Measurements from ENCODE around the gene BTG2.

Gene BTG2

DNA sequence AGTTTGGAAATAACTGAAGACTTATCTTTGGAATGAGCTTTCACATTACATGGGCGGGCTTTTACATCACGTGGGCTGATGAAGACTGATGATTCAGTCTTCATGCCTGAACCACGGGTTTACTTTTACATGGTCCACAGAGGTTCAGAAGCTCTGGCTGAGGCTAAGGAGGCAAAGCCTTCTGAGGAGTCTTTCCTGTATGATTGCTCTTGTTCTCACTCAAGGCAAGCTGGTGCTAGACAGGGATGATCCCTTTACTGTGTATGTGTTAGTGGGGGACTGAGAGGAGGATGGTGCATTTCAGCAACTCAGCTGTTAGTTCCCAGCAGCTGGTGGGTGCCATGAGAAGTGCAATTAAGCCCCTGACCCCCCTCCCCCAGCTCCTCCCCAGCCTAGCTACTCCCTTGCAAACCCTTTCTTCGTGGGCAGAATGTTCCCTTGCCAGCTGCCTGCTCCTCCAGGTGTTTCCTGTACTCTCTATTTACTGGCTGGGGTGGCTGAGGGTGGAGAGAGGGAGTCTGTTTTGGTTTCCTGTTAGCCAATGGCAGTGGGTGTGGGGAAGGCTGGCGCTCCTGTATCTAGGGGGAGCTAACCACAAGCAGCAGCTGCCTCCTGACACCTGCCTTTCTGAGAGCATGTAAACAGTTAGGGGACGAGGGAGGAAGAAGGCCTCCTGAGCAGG is 15.4 kb downstream of the BTG2 start:
- peak; percentile 99 to 100 for DNase-seq

DNA sequence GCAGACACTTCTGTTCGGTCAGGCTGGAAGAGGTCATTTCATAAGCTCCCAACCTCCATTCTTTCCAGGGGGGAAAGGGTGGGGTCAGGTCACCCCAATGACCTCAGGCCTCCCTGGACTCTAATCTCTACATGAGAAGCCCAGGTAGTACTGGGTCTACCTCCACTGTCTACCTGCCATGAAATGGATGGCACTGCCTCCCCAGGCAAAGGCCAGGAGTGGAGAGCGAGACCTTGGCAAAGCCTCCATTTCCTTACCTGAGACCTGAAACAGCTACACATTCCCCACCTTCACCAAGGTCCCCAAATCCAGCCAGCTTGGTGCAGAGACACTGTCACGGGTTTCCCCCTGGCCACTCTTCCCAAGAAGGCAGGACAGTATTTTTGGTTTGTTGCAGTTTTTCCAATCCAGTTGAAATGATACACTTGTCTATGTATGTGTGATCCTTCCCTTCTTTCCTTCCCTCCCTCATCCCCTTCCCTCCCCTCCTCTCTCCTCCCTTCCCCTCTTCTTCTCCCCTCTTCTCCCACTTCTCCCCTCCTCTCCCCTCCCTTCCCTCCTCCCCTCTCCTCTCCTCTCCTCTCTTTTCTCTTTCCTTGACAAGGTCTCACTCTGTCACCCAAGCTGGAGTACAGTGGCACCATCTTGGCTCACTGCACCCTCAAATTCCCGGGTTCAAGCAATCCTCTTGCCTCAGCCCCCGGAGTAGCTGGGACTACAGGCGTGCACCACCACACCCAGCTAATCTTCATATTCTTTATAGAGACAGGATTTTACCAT is 16.1 kb downstream of the BTG2 start:
- DNase-seq, result no peak

DNA sequence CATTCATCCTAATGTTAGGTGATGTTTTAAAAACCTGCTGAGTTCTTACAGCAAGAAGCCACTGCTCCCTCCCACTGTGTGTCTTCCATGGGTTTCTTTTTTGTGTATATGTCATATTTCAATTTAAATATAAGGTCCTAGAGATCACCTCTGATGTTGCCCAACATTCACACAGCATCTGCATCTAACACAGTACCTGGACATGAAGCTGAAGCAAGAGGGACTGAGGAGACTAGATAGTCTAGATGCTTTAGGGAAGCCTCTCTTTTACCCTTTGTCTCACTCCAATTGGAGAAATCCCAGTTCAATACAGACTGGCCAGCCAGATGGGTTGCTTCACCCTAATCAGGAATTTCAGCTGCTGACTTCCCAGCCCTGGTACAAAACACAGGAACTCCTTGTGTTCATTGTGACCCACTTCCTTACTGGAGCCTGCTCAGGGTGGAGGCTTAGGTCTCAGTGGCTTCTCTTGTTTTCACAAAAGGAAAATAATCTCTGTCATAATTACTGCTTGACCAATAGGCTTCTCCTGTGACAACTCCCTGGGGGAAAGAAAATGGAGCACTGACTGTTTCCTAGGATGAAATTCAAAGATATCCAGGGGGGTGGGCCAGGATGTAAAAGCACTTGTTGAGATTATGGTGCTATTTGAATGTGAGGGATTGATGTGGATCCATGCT is 17.3 kb downstream of the BTG2 start:
- DNase-seq, result peak in 1 of 2 experiments; percentile 45

- DNase-seq, result no peak
Observed at GRCh38 chr1:203323587-203323986, 18.3 kb downstream of the BTG2 start.

DNA sequence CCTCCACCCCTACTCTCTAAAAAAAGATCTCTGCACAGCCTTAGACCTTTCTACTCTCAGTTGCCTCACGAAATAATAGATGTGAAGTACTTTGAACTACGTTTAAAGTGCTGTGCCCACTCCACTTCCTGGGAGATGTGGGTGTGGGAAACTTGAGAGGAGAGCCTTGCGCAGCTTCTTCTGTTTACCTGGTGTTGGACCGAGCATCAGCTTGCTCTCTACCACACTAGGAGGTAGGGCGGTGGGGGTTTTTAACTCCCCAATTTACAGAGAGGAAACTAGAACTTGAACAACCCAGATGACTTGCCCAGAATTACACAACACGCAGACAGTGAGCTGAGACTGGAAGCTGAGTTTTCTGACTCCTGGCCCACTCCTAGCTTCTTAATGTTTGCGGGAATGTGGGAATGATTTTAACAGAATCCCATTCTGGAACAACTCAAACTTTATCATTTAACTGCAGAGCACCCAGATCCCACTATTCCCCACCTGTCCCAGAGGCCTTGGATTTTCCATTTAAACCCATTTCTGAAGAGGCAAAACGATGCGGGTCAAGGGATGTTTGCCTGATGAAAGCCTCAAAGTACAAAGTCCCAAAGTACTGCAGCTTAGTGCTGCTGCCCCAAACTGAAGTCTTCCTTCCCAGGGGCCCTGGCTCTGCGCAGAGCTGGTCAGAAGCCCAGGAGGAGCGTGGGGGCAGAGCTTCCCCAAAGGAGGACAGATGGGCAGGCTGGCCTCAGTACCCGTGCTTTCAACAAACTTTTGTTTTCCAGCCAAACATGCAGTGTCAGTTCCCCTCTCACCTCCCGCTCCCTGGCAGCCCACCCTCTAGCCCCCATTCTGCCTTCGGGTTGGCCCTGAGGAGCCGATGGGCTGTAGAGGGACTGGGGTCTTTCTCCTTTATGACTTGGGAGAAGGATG is 19.0 kb downstream of the BTG2 start:
- DNase-seq, result peak in 1 of 2 experiments; percentile 88

GRCh38 chr1:203325026-203325417 is 19.7 kb downstream of the BTG2 start:
- peak; percentile 74 to 79 for DNase-seq

- peak in 1 of 2 experiments; percentile 82 for DNase-seq
Observed at GRCh38 chr1:203325418-203326091, 20.2 kb downstream of the BTG2 start.

- peak; percentile 98 for DNase-seq
Observed at GRCh38 chr1:203326830-203327683, 21.7 kb downstream of the BTG2 start.

DNA sequence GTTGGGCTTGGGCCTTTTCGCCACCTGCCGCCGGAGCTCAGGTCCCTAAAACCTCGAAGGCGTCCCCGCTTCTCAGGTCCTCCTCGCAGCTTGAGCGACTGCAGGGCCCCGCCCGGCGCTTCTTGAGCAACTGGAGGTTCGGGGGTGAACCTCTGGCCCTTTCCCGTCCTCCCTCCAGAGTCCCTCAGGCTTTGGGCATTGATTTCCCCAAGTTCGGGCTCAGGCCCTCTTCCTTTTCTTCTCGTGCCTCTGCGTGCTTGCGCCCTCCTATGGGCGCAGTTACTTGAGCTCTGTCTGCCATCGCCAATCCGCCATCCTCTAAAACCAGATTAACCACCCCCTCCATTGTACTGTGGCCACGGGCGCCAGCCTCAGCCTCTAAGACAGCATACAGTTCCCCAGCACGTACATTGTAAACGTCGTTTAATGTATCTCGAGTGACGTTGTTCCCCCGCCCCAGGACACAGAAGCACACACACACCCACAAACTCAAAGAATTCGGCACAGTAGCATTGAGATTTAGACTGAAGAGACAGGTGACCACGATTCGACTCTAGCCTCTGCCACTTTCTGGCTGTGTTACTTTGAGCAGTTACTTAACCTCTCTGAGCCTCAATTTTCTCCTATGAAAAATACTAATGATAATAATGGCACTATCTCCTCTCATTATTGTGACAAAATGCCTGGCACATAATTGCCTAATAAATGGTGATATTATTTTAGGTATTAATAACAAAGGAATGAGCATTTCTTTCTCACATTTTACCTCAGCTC is 22.6 kb downstream of the BTG2 start:
- peak; percentile 75 to 98 for DNase-seq

- DNase-seq, result peak in 1 of 2 experiments; percentile 50
Observed at GRCh38 chr1:203328714-203329122, 23.4 kb downstream of the BTG2 start.

GRCh38 chr1:203331224-203331623 is 25.9 kb downstream of the BTG2 start:
- DNase-seq, result no peak

DNA sequence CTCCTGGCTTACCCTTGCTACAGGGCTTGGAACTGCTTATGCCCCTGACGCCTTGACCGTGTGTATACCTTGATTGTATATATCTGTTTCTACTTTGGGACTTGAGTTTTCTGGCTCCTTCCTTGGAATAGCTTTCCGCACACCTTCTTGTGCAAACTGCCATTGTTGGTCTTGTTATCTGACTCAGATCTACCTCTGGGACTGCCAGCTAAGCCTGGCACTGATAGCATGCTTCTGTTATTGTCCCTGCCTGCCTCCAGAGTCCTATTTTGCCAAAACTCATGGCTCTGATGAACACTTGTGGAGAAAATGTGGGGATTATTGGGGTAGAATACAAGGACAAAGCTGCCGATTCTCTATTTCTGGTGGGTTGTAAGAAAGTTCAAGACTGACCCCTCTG is 30.2 kb downstream of the BTG2 start:
- DNase-seq, result no peak

DNA sequence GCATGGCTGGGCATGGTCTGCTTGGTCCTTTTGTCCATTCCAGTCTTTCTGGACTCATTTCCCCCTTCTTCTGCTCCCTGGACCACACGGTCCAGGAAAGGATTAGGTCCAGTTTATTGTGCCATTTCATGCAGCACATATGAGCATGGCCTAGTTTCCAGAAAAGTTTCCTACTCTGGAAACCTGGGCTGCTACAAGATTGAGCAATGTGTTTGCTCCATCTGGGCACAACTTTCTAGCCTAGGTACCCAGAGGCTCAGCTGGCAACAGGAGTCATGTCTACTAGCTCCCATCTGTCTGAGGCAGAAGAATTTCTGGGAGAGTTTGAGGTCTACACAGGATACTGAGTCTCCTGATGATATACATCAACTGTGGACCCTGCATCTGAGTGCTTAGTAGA is 30.8 kb downstream of the BTG2 start:
- no peak for DNase-seq

GRCh38 chr1:203338335-203339036 is 33.2 kb downstream of the BTG2 start:
- DNase-seq, result peak; percentile 42 to 44

DNA sequence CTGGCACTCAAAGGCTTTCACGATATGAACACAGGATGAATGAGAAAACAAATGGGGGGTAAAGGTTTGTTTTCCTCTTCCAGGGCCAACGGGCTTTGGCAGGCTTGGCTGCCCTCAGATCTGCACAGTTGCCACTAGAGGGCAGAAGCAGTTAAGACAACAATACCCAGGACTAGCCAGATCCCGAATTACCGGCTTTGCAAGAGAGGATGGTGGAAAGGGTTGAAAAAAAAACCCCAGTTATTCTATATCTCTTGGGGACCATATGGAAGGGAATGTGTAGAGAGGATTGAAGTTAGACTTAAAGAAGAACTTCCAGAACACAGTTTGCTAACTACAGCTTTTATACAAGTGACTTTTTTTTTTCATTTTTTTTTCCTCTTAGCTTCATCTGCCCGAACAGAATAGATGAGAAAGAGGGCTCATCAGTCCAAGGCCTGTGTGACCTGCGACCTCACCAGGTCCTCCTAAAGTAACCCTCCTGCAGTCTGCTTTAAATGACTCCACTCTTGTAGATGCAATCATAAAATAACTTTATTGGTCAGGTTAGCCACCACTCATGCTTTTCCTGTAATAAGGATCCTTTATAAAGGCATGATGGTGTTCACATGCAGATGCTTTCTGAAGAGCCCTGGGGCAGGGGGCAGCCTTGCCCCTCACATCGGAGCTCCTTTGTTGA is 34.9 kb downstream of the BTG2 start:
- peak; percentile 55 to 89 for DNase-seq

GRCh38 chr1:203342192-203342940 is 37.0 kb downstream of the BTG2 start:
- DNase-seq, result peak in 1 of 2 experiments; percentile 39

GRCh38 chr1:203343956-203344754 is 38.8 kb downstream of the BTG2 start:
- no peak for DNase-seq
